Measurements from ENCODE around the gene PARD6G.
"Not testable (repeated sequence)": the region's sequence is repeated elsewhere in the genome, so short reads cannot be mapped to it uniquely, and the experiment has no call there.

The PARD6G gene

GRCh38 chr18:80243204-80243603 is 4.1 kb downstream of the PARD6G start:
- DNase-seq: no peak

- no peak for DNase-seq
Observed at GRCh38 chr18:80241919-80242777, 5.2 kb downstream of the PARD6G start.

DNA sequence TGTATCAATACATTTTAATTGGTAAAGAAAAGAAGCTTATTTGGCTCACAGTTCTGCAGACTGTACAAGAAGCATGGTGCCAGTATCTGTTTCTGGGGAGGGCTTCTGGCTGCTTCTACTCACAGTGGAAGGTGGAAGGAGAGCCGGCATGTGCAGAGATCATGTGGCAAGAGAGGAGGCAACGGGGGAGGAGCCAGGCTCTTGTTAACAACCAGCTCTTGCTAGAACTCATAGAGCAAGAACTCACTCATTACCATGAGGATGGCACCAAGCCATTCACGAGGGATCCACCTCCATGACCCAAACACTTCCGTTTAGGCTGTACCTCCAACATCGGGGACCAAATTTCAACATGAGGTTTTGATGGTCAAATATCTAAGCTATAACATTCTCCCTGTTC is 7.5 kb downstream of the PARD6G start:
- no peak for DNase-seq

DNA sequence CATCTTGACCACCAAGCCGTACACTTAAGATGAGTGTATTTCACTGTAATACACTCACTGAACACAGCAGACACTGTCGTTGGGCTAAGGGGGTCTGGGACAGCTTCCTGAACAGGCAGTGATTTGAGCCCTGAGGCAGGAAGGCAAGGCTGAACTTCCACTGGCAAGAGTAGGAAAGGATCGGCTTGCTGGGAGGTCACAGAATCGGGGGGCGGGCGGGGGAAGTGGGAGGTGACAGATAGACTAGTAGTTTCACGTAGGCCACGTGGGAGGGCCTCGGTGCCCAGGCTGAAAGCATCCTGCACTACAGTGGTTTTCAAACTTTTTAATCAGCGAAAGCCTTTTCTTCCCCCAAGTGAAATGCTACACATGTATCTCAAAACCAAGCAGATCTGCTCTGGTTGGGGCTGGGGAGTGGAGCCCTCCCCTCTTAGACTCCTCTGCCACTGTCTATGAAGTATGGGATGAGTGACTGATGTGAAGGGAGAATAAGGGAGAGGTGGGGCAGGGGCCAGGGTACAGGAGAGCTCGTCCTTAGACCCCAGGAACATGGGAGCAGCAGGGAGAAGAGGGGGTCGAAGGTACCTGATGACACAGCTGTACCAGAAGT is 8.6 kb downstream of the PARD6G start:
- no peak for DNase-seq

DNA sequence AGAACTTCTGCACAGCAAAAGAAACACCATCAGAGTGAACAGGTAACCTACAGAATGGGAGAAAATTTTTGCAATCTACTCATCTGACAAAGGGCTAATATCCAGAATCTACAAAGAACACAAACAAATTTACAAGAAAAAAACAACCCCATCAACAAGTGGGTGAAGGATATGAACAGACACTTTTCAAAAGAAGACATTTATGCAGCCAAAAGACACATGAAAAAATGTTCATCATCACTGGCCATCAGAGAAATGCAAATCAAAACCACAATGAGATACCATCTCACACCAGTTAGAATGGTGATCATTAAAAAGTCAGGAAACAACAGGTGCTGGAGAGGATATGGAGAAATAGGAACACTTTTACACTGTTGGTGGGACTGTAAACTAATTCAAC is 9.8 kb downstream of the PARD6G start:
- DNase-seq: not testable (repeated sequence)

GRCh38 chr18:80234398-80234797 is 12.9 kb downstream of the PARD6G start:
- no peak for DNase-seq

GRCh38 chr18:80233899-80234298 is 13.4 kb downstream of the PARD6G start:
- DNase-seq: no peak

DNA sequence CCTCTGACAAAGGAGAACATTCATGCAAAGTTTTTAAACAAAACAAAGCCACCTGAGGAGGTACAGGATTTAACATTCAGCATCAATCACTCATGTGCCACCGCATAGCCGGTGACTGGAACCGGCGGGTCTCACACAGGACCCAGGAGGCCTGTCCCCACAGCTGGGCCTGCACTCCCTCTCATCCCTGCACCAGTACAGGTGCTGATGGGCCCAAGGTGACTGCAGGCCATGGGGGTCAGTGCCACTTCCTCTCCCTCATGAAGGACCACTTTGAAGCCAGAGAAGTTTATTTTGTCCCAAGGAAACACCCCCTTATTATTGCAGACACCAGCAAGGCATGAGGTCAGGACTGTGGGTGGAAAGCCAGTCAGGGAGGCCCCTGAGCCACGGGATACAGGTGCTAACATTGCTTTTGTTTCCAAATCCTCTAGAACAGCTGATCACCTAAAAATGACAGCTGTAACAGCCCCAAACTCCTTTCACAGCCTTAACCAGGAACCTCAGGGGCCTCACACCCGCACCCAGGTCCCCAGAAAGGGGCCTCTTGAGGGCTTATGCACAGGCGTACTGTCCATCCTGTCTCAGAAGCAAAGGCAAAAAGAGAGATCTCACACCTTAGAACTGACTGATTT is 14.0 kb downstream of the PARD6G start:
- no peak for DNase-seq

- DNase-seq: no peak
Observed at GRCh38 chr18:80232710-80233109, 14.6 kb downstream of the PARD6G start.

DNA sequence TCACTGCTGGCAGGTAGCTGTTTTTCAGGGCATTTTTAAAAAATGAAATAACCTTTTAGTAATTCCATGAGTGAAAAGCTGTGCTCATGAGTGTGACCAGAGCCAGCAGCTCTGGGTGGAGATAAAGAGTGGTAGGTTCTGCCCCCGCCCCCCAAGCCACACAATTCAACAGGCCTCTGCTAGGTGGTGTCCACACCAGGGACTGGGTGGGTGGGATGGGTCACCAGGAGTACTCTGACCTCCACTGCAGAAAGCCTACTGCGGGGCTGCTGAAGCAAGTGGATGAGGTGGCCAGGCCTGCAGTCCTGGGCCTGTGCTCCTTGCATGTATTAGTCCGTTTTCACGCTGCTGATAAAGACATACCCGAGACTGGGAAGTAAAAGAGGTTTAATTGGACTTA is 15.3 kb downstream of the PARD6G start:
- no peak for DNase-seq

GRCh38 chr18:80231616-80232015 is 15.7 kb downstream of the PARD6G start:
- no peak for DNase-seq

- no peak for DNase-seq
Observed at GRCh38 chr18:80231151-80231550, 16.2 kb downstream of the PARD6G start.

- no peak for DNase-seq
Observed at GRCh38 chr18:80229766-80230745, 17.3 kb downstream of the PARD6G start.

DNA sequence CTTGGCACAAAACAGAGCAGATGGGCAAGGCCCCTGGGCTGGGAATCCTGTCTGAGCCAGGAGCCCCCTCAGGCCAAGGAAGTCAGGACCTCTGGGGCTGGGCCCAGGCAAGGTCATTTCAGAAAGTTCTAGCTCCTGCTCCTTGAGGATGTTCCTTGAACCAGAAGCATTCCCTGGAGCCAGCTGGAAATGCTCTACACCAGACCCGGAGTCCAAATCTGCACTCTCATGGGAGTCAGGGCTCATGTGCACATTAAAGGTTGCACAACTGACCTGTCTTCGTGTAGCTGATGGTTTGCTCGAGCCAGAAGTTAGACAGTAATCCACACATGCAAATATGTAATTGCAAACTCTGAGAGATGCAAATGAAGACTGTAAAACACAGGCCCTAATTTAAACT is 18.0 kb downstream of the PARD6G start:
- no peak for DNase-seq

DNA sequence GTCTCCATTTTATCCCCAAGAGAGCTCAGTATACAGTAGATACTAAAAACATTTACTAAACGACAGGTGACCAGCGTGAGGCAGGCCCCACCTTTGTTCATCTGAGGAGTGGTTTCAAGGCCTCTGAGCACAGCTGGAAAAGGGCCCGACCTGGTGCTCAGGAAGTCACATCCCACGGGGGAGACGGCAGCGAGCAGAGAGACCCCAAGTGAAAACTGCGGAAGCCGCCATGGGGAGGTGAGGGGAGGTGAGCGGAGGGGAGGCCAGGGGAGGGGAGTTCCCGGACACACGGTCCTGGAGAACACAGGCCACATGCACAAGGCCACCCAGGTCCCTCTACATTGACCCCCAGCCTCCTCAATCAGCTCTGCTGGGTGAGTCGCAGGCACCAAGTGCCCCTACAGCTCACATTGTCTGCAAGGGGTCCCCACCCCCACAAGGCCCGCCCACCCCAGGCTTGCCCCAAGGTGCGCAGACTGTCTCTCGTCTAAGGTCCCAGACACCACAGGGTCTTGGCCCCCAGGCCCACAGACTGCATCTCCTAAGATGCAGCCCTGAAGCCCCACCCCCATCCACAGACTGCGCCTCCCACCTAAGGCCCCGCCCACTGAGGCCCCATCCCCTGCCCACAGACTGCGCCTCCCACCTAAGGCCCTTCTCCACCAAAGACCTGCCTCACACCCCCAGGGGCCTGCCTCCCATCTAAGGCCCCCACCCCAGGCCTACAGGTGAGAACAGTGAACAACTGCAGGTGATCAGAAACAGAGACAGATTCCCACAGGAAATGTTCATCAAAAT is 19.1 kb downstream of the PARD6G start:
- no peak for DNase-seq

DNA sequence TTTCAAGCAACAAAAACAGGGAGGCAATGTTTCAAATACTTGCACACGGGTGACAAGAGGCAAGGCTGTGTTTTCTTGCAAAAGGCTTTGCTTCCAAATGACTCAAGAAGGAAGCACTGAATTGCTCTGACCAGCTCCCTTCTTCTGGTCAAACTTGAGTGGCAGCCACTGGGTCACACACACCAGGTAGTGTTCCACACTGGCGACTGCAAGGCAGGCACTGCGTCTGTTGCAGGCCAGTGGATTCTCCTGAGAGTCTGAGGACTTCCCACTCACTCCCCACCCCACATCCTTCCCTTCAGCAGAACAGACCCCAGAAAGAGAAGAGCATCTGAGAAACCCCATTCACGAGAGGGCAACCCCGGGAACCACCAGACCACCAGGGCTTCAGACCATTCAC is 19.8 kb downstream of the PARD6G start:
- no peak for DNase-seq

DNA sequence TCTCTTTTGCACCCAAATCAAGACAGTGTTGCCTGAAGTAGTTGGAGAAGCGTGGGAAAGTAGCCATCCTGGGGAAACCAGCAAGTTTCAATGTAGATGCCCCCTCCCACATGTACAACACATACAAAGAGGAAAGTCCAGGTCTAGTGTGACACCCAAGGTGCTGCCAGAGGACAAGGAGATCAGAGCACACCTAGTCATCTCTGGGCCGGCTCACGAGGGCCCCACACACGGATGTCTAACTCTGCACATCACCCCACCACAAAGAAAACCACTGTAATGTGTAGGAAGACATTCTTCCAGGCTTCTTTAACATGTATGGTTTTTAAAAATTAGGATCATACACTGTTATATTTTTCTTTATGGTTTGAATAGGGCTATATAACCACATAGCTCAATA is 21.6 kb downstream of the PARD6G start:
- no peak for DNase-seq

DNA sequence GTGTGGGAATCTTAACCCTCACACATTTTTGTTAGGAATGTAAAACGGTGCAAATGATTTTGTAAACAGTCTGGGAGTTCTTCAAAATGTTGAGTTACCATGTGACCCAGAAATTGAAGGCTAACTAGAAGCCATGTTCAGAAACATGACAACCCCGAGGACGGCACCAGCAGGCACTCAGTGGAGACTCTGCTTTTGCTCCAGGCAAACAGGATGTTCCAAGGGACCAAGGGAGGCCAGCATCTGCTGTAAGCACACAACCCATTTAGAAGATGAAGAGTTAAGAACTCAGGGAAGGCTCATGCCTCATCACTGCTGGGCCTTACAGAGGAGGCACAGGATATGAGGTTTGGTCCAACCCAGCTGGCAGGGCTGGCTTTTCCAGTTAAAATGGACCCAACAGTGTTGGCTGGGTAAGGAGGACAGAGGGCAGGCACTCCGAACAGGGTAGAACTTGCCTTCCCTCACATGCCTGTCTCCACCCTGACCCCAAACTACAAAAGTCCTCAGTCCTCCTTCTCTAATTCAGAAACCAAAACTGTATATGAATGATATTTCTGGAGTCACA is 23.6 kb downstream of the PARD6G start:
- DNase-seq: no peak

DNA sequence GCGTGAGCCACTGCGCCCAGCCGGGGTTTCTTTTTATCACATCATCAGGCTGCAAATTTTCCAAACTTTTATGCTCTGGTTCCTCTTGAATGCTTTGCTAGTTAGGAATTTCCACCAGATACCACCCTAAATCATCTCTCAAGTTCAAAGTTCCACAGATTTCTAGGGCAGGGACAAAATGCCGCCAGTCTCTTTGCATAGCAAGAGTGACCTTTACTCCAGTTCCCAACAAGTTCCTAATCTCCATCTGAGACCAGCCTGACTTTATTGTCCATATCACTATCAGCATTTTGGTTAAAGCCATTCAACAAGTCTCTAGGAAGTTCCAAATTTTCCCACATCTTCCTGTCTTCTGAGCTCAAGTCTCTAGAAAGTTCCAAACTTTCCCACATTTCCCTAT is 27.8 kb downstream of the PARD6G start:
- not testable (repeated sequence) for DNase-seq

Data from nucleus accumbens (tissue), 56 donors.